Trophoblast cell (in vitro differentiated cells and primary cell): ENCODE data around the gene ATP2C2.

Experiments used
- DNase-seq, 2 donors: peaks; one replicate each; pipeline ENCODE4 v3.0.0-alpha.2; 2016
- H2AFZ ChIP-seq: 2 replicates; pipeline ENCODE4 v1.6.1; 2013; ENCODE audit warnings: low read length, moderate library complexity, mild to moderate bottlenecking; ENCODE audit not compliant: insufficient read depth, poor library complexity
- H2AK5ac ChIP-seq: 2 replicates; pipeline ENCODE4 v1.6.1; 2013; ENCODE audit warnings: mild to moderate bottlenecking, low read length
- H2BK120ac ChIP-seq: 2 replicates; pipeline ENCODE4 v1.6.1; 2013; ENCODE audit warnings: low read length, mild to moderate bottlenecking, moderate library complexity; ENCODE audit not compliant: insufficient read depth, poor library complexity
- H2BK12ac ChIP-seq: 2 replicates; pipeline ENCODE4 v1.6.1; 2013; ENCODE audit warnings: mild to moderate bottlenecking, low read length, moderate library complexity
- H2BK5ac ChIP-seq: 2 replicates; pipeline ENCODE4 v1.6.1; 2013; ENCODE audit warnings: low read length, low read depth, moderate library complexity, mild to moderate bottlenecking; ENCODE audit not compliant: poor library complexity
- H3K14ac ChIP-seq: 2 replicates; pipeline ENCODE4 v1.6.1; 2013; ENCODE audit warnings: mild to moderate bottlenecking, low read length
- H3K18ac ChIP-seq: 2 replicates; pipeline ENCODE4 v1.6.1; 2013; ENCODE audit warnings: mild to moderate bottlenecking, low read length
- H3K23ac ChIP-seq: 2 replicates; pipeline ENCODE4 v1.6.1; 2013; ENCODE audit warnings: low read length
- H3K27ac ChIP-seq: 2 replicates; pipeline ENCODE4 v1.5.1; 2013; ENCODE audit warnings: low read depth, mild to moderate bottlenecking, inconsistent platforms, low read length, moderate library complexity
- H3K27me3 ChIP-seq: 2 replicates; pipeline ENCODE4 v1.6.1; 2013; ENCODE audit warnings: inconsistent platforms, mild to moderate bottlenecking, low read length, moderate library complexity; ENCODE audit not compliant: insufficient read depth
- H3K36me3 ChIP-seq, 2 experiments: 1 replicate in 1 of 2; 2 replicates in 1 of 2; pipeline ENCODE4 v1.6.1; 2013; ENCODE audit warnings: low read length in 2 of 2, mild to moderate bottlenecking in 2 of 2, moderate library complexity in 1 of 2; ENCODE audit not compliant: insufficient read depth in 2 of 2, control insufficient read depth in 1 of 2
- H3K4ac ChIP-seq: 2 replicates; pipeline ENCODE4 v1.6.1; 2013; ENCODE audit warnings: low read depth, mild to moderate bottlenecking, low read length, moderate library complexity
- H3K4me1 ChIP-seq, 2 experiments: 1 replicate in 1 of 2; 2 replicates in 1 of 2; pipeline ENCODE4 v1.6.1; 2013; ENCODE audit warnings: low read length in 2 of 2, mild to moderate bottlenecking in 2 of 2, moderate library complexity in 1 of 2; ENCODE audit not compliant: insufficient read depth in 2 of 2, control insufficient read depth in 1 of 2
- H3K4me2 ChIP-seq: 2 replicates; pipeline ENCODE4 v1.6.1; 2013; ENCODE audit warnings: inconsistent platforms, mild to moderate bottlenecking, low read length, moderate library complexity
- H3K4me3 ChIP-seq: 2 replicates; pipeline ENCODE4 v1.5.1; 2013; ENCODE audit warnings: mild to moderate bottlenecking, low read depth, low read length, inconsistent platforms
- H3K79me1 ChIP-seq: one replicate; pipeline ENCODE4 v1.6.1; 2013; ENCODE audit warnings: low read length
- H3K79me2 ChIP-seq: 2 replicates; pipeline ENCODE4 v1.6.1; 2013; ENCODE audit warnings: low read length, mild to moderate bottlenecking; ENCODE audit not compliant: control insufficient read depth, insufficient read depth, poor library complexity
- H3K9ac ChIP-seq: 2 replicates; pipeline ENCODE4 v1.6.1; 2013; ENCODE audit warnings: mild to moderate bottlenecking, low read length
- H3K9me3 ChIP-seq: 2 replicates; pipeline ENCODE4 v1.6.1; 2013; ENCODE audit warnings: low read depth, mild to moderate bottlenecking, control low read depth, inconsistent platforms, low read length; ENCODE audit not compliant: insufficient read depth
- H4K12ac ChIP-seq: 2 replicates; pipeline ENCODE4 v1.6.1; 2013; ENCODE audit warnings: low read depth, mild to moderate bottlenecking, low read length, moderate library complexity
- H4K8ac ChIP-seq: 2 replicates; pipeline ENCODE4 v1.6.1; 2013; ENCODE audit warnings: low read depth, mild to moderate bottlenecking, low read length, moderate library complexity
- H4K91ac ChIP-seq: one replicate; pipeline ENCODE4 v1.6.1; 2013; ENCODE audit warnings: low read depth, mild to moderate bottlenecking, low read length, moderate library complexity
- WGBS: extraction: QIAGEN DNeasy Blood & Tissue Kit; methylation state at CpG from one replicate; pipeline ENCODE4 v1.1.7; 2013; ENCODE audit warnings: missing lambda C conversion rate; ENCODE audit not compliant: insufficient read length, insufficient coverage; ENCODE audit errors: extremely low coverage; 5-methylcytosine and 5-hydroxymethylcytosine counted together

The ATP2C2 gene

GRCh38 chr16:84357191-84357651 lies 11.1 kb upstream of the ATP2C2 start:
- no peaks in the 10 kb centered on the region for H3K9me3 ChIP-seq
- peaks cover 2% of the 10 kb centered on the region for H3K79me1 ChIP-seq
- no peaks in the 10 kb centered on the region for H3K36me3 ChIP-seq
- no peak overlapping the region for H2AFZ ChIP-seq
- no peak overlapping the region for H2AK5ac ChIP-seq
- no peak overlapping the region for H3K14ac ChIP-seq
- no peak overlapping the region for H3K4me3 ChIP-seq
- WGBS: no CpG with 5 or more reads among the region's 9 CpGs
- no peak overlapping the region for H2BK120ac ChIP-seq
- H3K4me1 ChIP-seq: peaks cover 25% of the 10 kb centered on the region in 2 experiments
- H3K79me2 ChIP-seq: no peaks in the 10 kb centered on the region
- H3K4ac ChIP-seq: no peak overlapping the region
- H3K9ac ChIP-seq: no peak overlapping the region
- peak overlapping the region; percentile 26 for H4K91ac ChIP-seq
- peak overlapping the region; percentile 30 for H2BK12ac ChIP-seq
- no peak overlapping the region for H3K18ac ChIP-seq
- no peak overlapping the region for H4K12ac ChIP-seq
- H2BK5ac ChIP-seq: no peak overlapping the region
- peak in 1 of 2 donors; percentile 26 for DNase-seq
- H3K27ac ChIP-seq: no peak overlapping the region
- no peak overlapping the region for H3K4me2 ChIP-seq
- no peak overlapping the region for H3K23ac ChIP-seq
- H4K8ac ChIP-seq: no peak overlapping the region
- H3K27me3 ChIP-seq: no peaks in the 10 kb centered on the region

GRCh38 chr16:84358601-84359295 lies 9.6 kb upstream of the ATP2C2 start:
- Histone ChIP-seq H2BK120ac (no peak overlapping the region), H3K79me1 (peaks cover 2% of the 10 kb centered on the region), H2BK5ac (no peak overlapping the region), H3K27ac (no peak overlapping the region), H2BK12ac (peak overlapping the region; percentile 83), H3K4me3 (no peak overlapping the region), H2AFZ (no peak overlapping the region), H3K4ac (no peak overlapping the region), H4K8ac (no peak overlapping the region), H3K36me3 (no peaks in the 10 kb centered on the region), H3K4me2 (no peak overlapping the region), H3K4me1 (peaks cover 25% of the 10 kb centered on the region in 2 experiments), H3K18ac (no peak overlapping the region), H3K9me3 (no peaks in the 10 kb centered on the region), H4K12ac (no peak overlapping the region), H3K79me2 (no peaks in the 10 kb centered on the region), H4K91ac (peak overlapping the region; percentile 1), H3K9ac (no peak overlapping the region), H3K27me3 (no peaks in the 10 kb centered on the region), H2AK5ac (no peak overlapping the region), H3K23ac (no peak overlapping the region), H3K14ac (peak overlapping the region; percentile 6)
- DNase-seq: no peak
- WGBS: no CpG with 5 or more reads among the region's 14 CpGs

- no peak overlapping the region for H3K4me3 ChIP-seq
Measured at GRCh38 chr16:84359326-84359725, 9.0 kb upstream of the ATP2C2 start.

GRCh38 chr16:84360170-84360569 lies 8.2 kb upstream of the ATP2C2 start:
- Histone ChIP-seq H3K4me3 (no peak overlapping the region), H2AK5ac (no peak overlapping the region), H3K36me3 (no peaks in the 10 kb centered on the region), H3K27ac (no peak overlapping the region), H3K14ac (no peak overlapping the region), H4K12ac (no peak overlapping the region), H3K79me1 (peaks cover 2% of the 10 kb centered on the region), H3K23ac (no peak overlapping the region), H2BK12ac (no peak overlapping the region), H3K79me2 (no peaks in the 10 kb centered on the region), H3K9me3 (no peaks in the 10 kb centered on the region), H3K18ac (no peak overlapping the region), H4K8ac (no peak overlapping the region), H2BK120ac (no peak overlapping the region), H2BK5ac (no peak overlapping the region), H3K9ac (no peak overlapping the region), H3K27me3 (no peaks in the 10 kb centered on the region), H4K91ac (no peak overlapping the region), H3K4ac (no peak overlapping the region), H2AFZ (no peak overlapping the region), H3K4me2 (no peak overlapping the region), H3K4me1 (peaks cover 25% of the 10 kb centered on the region in 2 experiments)
- WGBS: no CpG with 5 or more reads among the region's 15 CpGs
- DNase-seq: no peak

More at GRCh38 chr16:84359326-84359725, 9.0 kb upstream of the ATP2C2 start:
- no peak overlapping the region for H2BK120ac ChIP-seq
- H3K9me3 ChIP-seq: no peaks in the 10 kb centered on the region
- H3K18ac ChIP-seq: no peak overlapping the region
- H3K4me1 ChIP-seq: peaks cover 25% of the 10 kb centered on the region in 2 experiments
- peaks cover 2% of the 10 kb centered on the region for H3K79me1 ChIP-seq
- H3K27me3 ChIP-seq: no peaks in the 10 kb centered on the region
- WGBS: no CpG with 5 or more reads among the region's 8 CpGs
- no peaks in the 10 kb centered on the region for H3K79me2 ChIP-seq
- H4K12ac ChIP-seq: no peak overlapping the region
- peak overlapping the region; percentile 42 for H2BK5ac ChIP-seq
- H2BK12ac ChIP-seq: peak overlapping the region; percentile 89
- H3K9ac ChIP-seq: no peak overlapping the region
- no peak for DNase-seq
- no peak overlapping the region for H3K14ac ChIP-seq
- H3K36me3 ChIP-seq: no peaks in the 10 kb centered on the region
- no peak overlapping the region for H2AFZ ChIP-seq
- no peak overlapping the region for H4K8ac ChIP-seq
- H3K4me2 ChIP-seq: no peak overlapping the region
- no peak overlapping the region for H3K23ac ChIP-seq
- H3K27ac ChIP-seq: no peak overlapping the region
- H2AK5ac ChIP-seq: no peak overlapping the region
- H4K91ac ChIP-seq: peak overlapping the region; percentile 75
- no peak overlapping the region for H3K4ac ChIP-seq
